Anterior cingulate cortex (tissue), 58 donors: Measurements from ENCODE around the gene PCBD2.
"Not testable (repeated sequence)": the region's sequence is repeated elsewhere in the genome, so short reads cannot be mapped to it uniquely, and the experiment has no call there.

Experiments used
- DNase-seq, 58 donors: peaks; one replicate each; lab custom pipeline; 2025; lab: John Stamatoyannopoulos, UW

Gene PCBD2

GRCh38 chr5:134997015-134997414, 92.1 kb downstream of the PCBD2 start:
- no peak for DNase-seq

- DNase-seq, result not testable (repeated sequence)
Measured at GRCh38 chr5:134998068-134998467, 93.1 kb downstream of the PCBD2 start.

GRCh38 chr5:135004376-135004775, 99.4 kb downstream of the PCBD2 start:
- DNase-seq, result no peak

GRCh38 chr5:135005076-135005475, 100.1 kb downstream of the PCBD2 start:
- no peak for DNase-seq

- DNase-seq, result no peak
Measured at GRCh38 chr5:135007305-135007704, 102.4 kb downstream of the PCBD2 start.

- DNase-seq, result no peak
Measured at GRCh38 chr5:135007749-135008363, 102.9 kb downstream of the PCBD2 start.

- DNase-seq, result no peak
Measured at GRCh38 chr5:135008556-135008955, 103.6 kb downstream of the PCBD2 start.

DNA sequence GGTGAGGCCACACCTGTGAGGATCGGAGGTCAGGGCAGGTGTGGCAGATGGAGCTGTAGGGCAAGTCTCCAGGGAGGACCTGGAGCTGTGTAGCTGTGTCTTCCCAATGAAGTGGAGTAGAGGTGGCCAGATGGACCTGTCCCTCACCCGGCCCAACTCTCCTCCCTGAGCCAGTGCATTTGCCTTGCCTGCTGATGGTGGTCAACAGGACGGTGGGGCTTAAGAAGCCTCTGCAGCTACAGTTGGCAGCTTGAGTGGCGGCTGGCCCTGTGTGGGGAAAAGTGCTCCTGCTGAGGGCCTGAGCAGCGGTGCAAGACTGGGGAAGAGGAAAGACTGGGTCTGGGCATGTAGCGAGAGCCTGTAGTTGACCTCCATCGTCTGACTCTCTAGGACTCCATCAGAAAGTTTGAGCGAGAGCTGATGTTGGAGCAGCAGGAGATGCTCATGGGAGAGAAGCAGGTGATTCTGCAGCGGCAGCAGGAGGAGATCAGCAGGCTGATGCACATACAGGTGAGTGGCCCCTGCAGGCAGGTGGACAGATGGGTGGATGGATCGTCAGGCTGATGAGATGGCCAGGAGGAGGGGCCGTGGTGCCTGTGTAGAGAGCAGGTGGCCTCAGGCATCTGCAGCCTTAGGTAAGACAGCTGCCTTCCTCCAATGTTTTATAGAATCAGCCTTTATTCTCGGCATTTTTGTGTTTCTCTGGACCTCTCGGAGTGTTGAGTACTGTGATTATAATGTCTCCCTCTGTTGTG, 104.2 kb downstream of the PCBD2 start:
- no peak for DNase-seq

DNA sequence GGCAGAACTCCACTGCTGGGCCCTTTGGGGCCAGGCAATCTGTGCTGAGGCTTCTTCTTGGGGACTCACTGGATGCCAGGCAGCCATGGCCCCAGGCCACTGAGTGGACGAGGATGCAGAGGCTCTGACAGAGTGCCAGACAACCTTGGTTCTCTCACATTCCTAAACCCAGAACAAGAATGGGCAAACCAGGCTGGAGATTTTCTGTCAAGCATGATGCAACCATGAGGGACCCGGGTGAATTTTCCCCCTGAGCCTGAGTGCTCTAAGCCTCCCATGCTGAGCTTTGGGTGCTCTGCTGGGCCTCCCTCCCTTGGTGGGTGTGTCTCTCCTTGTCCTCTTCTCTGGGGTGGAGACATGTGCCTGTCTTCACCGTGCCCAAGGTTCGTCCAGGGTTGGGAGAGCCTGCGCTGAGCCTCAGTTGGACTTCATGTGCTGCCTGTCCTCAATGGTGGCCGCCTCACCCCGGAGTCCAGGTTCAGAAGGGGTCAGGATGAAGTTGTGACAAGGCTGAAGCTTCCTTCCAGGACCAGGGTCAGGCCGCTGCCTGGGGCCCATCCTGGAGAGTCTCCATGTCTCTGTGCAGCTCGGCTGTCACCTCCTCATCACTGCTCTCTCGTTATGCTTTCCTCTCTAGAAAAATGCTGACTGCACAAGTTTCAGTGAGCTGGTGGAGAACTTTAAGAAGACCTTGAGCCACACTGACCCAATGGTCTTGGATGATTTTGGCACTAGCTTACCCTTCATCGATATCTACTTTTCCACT, 105.0 kb downstream of the PCBD2 start:
- no peak for DNase-seq

DNA sequence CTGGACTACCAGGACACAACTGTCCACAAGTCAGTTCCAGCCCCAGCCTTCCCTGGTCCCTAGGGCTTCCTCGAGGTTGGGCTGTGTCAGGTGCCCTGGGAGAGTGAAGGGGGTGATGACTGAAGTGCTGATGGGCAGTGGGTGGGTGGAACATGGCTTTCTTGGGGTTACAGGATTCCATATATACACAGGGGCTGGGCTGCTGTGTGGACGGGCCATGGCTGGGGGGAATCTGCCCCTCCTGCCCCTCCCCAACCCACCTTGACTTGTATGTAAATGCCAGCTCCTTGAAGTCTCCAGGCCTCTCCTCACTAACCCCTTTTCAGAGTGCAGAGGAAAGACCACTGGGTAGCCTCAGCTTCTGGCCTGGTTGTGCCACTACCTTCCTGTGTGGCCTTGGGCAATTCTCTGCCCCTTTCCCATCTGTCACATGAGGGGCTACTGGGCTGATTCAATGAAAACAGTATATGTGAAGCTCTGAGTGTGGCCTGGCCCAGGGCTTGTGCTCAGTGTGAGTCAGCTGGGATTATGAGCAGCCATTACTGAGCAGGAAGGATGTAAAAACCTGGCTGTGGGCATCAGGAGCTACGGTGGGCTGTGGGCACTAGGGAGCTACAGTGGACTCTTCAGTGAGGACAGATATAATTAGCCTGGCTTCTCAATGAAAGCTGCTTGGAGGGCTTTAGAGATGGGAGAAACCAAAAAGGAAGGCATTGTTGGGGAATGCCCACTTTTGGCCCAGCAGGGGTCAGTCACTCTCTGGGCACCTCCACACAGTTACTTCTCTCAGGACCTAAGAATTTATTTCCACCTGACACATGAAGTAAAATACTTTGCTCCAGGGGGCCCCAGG, 105.8 kb downstream of the PCBD2 start:
- no peak for DNase-seq

GRCh38 chr5:135011355-135012032, 106.6 kb downstream of the PCBD2 start:
- DNase-seq, result no peak

DNA sequence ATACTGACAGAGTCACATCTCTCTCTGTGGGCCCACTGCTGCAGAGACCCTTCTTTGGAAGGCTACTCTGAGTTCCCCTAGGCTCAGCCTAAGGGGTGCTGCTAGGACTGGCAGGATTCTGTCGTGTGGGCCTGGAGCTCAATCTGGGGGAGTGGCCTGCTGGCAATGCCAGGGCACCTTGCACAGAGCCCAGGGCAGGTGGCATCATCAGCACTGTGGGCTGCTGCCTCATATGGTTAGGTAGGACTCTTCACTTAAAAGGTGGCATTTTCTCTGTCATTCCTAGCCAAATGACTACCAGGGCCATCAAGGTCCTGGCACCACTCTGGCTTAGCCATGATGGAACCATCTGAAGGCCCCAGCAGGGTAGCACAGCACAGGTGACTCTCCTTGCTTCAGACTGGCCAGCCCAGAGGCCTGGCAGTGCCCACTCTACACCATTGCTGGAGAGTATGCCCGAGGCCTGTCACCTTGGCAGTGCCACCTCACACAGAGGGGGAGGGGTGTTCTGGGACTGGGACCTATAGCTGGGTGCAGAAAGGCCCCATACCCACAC, 107.2 kb downstream of the PCBD2 start:
- DNase-seq, result no peak
